Uterine smooth muscle cell (primary cell): ENCODE data around the gene ISX. TPM values are rescaled to one million over a fixed set of nuclear protein-coding genes. Genes with fewer than 3 reads are reported as not detected.

ENCODE experiments used
- total RNA-seq: library from RNA; depleted of rRNA; stranded (reverse); fragments of >200 nt; gene quantifications from 2 replicates; pipeline ENCODE4 v1.2.3, GENCODE V29; 2014

ISX gene
- total RNA-seq = not detected in 2 replicates

DNA sequence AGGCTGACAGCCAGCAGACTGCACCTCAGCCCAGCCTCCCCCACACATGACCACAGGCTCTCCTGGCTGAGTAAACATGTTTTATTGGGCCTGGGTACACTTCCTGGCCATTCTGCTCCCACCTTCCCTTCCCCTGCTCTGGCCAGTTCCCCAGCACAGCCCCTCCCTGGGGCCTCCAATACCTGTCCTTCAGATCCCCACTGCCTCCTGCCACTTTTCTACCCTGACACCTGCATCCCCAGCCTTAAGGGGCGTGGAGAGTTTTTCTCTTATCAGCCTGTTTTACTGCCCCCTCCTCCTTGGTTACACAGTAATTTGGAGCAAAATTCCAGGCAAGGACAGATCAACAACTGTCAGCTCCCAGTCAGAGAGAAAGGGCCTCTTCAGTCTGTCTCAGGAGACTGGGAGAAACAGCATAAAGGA, at the start of gene ISX:
TSS of gene ISX (plus strand) at position 363 of the 423 bp plus-strand sequence. CDS start 930 bp downstream, outside the sequence.

Other genes starting within 250 kb of the ISX start
- 23.9 and 32.3 TPM in 2 replicates for gene HMGXB4, start 191.3 kb downstream of the ISX start, total RNA-seq
- 29.4 and 43.2 TPM in 2 replicates for gene TOM1, start 233.7 kb downstream of the ISX start, total RNA-seq